Endothelial cell of umbilical vein (primary cell): ENCODE results near the gene SSH3. TPM values are rescaled to one million over a fixed set of nuclear protein-coding genes. Genes with fewer than 3 reads are reported as not detected.

Source experiments
- BruUV-seq: library from RNA; stranded (reverse); fragments of 400-500 nt; replicated peaks from 2 replicates; lab custom pipeline; 2021; lab: Mats Ljungman, UMichigan
- CTCF ChIA-PET: fragments of 300-600, 350-600 bp; sonication (Branson Sonifier 250); formaldehyde crosslinking; loops from one replicate; lab custom pipeline; 2021; ENCODE audit warnings: antibody characterized with exemption, inconsistent platforms; lab: Charles Lee
- POLR2A ChIA-PET: fragments of 300-600, 350-600 bp; sonication (Branson Sonifier 250); formaldehyde crosslinking; loops from one replicate; lab custom pipeline; 2021; ENCODE audit warnings: antibody characterized with exemption, inconsistent platforms; lab: Charles Lee
- DNase-seq: peaks from one replicate; pipeline ENCODE4 v3.0.0-alpha.2; 2011; ENCODE audit warnings: low read depth, low spot score
- FAIRE-seq: peaks from 2 replicates; lab custom pipeline; 2011; peaks lifted over from hg19 to GRCh38; lab: Jason Lieb, UNC
- H2AFZ ChIP-seq: 2 replicates; pipeline ENCODE4 v1.6.0; 2012; ENCODE audit warnings: low read depth, low read length, control low read depth, inconsistent platforms
- H3K27ac ChIP-seq: 2 replicates; pipeline ENCODE4 v1.5.1; 2011; ENCODE audit warnings: low read depth, mild to moderate bottlenecking, control low read depth, low read length, moderate library complexity; ENCODE audit not compliant: insufficient read depth
- H3K27me3 ChIP-seq, 2 experiments: 2 replicates each; pipeline versions ENCODE4 v1.6.0 to v1.6.1; 2011; ENCODE audit warnings: low read length in 2 of 2, mixed read lengths in 1 of 2; ENCODE audit not compliant: control insufficient read depth in 2 of 2, insufficient read depth in 2 of 2
- H3K36me3 ChIP-seq, 2 experiments: 2 replicates in 1 of 2; 3 replicates in 1 of 2; pipeline ENCODE4 v1.5.1; 2011; ENCODE audit warnings: low read length in 2 of 2, mild to moderate bottlenecking in 1 of 2, moderate library complexity in 1 of 2; ENCODE audit not compliant: control insufficient read depth in 2 of 2, insufficient read depth in 2 of 2; ENCODE audit errors: extremely low read depth in 1 of 2
- H3K4me1 ChIP-seq: 3 replicates; pipeline ENCODE4 v1.5.1; 2011; ENCODE audit warnings: mild to moderate bottlenecking, low read length; ENCODE audit not compliant: control insufficient read depth, insufficient read depth; ENCODE audit errors: extremely low read depth
- H3K4me2 ChIP-seq: 2 replicates; pipeline ENCODE4 v1.6.1; 2011; ENCODE audit warnings: low read length, control low read depth, mixed read lengths; ENCODE audit not compliant: insufficient read depth
- H3K4me3 ChIP-seq, 3 experiments: fragments of 200-600 bp in 1 of 3; sonication (generic), shearing (Covaris generic) in 1 of 3; replicated peaks in 1 of 3; 2 replicates each; pipeline ENCODE4 v1.5.1; 2011 to 2016; ENCODE audit warnings: control low read depth in 3 of 3, low read length in 3 of 3, mild to moderate bottlenecking in 2 of 3, inconsistent platforms in 1 of 3, low read depth in 1 of 3, moderate library complexity in 1 of 3; ENCODE audit not compliant: insufficient read depth in 1 of 3
- H3K79me2 ChIP-seq: 2 replicates; pipeline ENCODE4 v1.6.0; 2012; ENCODE audit warnings: low read length, inconsistent platforms; ENCODE audit not compliant: control insufficient read depth, insufficient read depth
- H3K9ac ChIP-seq: replicated peaks from 2 replicates; pipeline ENCODE3; 2011; ENCODE audit warnings: low read length, control low read depth; ENCODE audit not compliant: insufficient read depth; ENCODE audit errors: extremely low read depth
- H3K9me1 ChIP-seq: replicated peaks from 3 replicates; pipeline ENCODE4 v1.6.0; 2011; ENCODE audit warnings: mild to moderate bottlenecking, low read length; ENCODE audit not compliant: control insufficient read depth, insufficient read depth; ENCODE audit errors: extremely low read depth
- H3K9me3 ChIP-seq: replicated peaks from 2 replicates; pipeline ENCODE4 v1.5.1; 2012; ENCODE audit warnings: low read length, inconsistent platforms; ENCODE audit not compliant: control insufficient read depth, insufficient read depth
- H4K20me1 ChIP-seq: replicated peaks from 2 replicates; pipeline ENCODE3; 2011; ENCODE audit warnings: mild to moderate bottlenecking, low read length; ENCODE audit not compliant: control insufficient read depth, insufficient read depth; ENCODE audit errors: extremely low read depth
- CTCF ChIP-seq, 2 donors: IDR thresholded peaks; 1 replicate in 1 of 2; 2 replicates in 1 of 2; pipeline ENCODE4 v1.5.1; 2011; ENCODE audit warnings: low read length in 2 of 2, mild to moderate bottlenecking in 2 of 2, moderate library complexity in 2 of 2, control low read depth in 1 of 2, inconsistent platforms in 1 of 2, low read depth in 1 of 2; ENCODE audit not compliant: insufficient read depth in 1 of 2; ENCODE audit errors: extremely low read depth in 1 of 2
- EZH2 ChIP-seq: IDR thresholded peaks from 2 replicates; pipeline ENCODE4 v1.6.1; 2012; ENCODE audit warnings: borderline replicate concordance, low read depth, mild to moderate bottlenecking, moderate library complexity, low read length, inconsistent platforms; ENCODE audit not compliant: severe bottlenecking
- FOS ChIP-seq: IDR thresholded peaks from 2 replicates; pipeline ENCODE4 v1.6.1; 2011; ENCODE audit warnings: mild to moderate bottlenecking, low read length, moderate library complexity, borderline replicate concordance; ENCODE audit not compliant: insufficient read depth
- GATA2 ChIP-seq: IDR thresholded peaks from 2 replicates; pipeline ENCODE4 v1.7.0; 2011; ENCODE audit warnings: low read depth, mild to moderate bottlenecking, moderate library complexity, mixed read lengths, low read length; ENCODE audit not compliant: insufficient read length, insufficient read depth
- JUN ChIP-seq: IDR thresholded peaks from 2 replicates; pipeline ENCODE4 v1.6.1; 2011; ENCODE audit warnings: borderline replicate concordance, low read depth; ENCODE audit not compliant: insufficient read length, insufficient read depth
- POLR2A ChIP-seq: IDR thresholded peaks from 2 replicates; pipeline ENCODE4 v1.6.1; 2012; ENCODE audit warnings: low read depth, mild to moderate bottlenecking, control low read depth, low read length
- POLR2AphosphoS5 ChIP-seq: IDR thresholded peaks from 2 replicates; pipeline ENCODE4 v1.6.1; 2012; ENCODE audit warnings: low read depth, mild to moderate bottlenecking, control low read depth, low read length, moderate library complexity; ENCODE audit not compliant: insufficient read depth
- dilution Hi-C: fragments of 300-500 bp; cut with MboI; formaldehyde crosslinking; loops from one replicate; pipeline ENCODE4 v1.15.0; 2019; ENCODE audit warnings: low sequenced_read_pairs; ENCODE audit not compliant: extremely low pct_ligation_motif_present
- intact Hi-C: fragments of 100-400 bp; cut with micrococcal nuclease; formaldehyde crosslinking; loops from one replicate; pipeline ENCODE4 v1.10.0; 2022
- polyA plus RNA-seq, 4 experiments: library from polyadenylated mRNA; depleted of rRNA in 3 of 4; stranded (reverse) in 3 of 4; unstranded in 1 of 4; fragments of >200 nt; gene quantifications; 2 replicates each; pipeline versions ENCODE4 v1.2.1 to v1.2.3, GENCODE V29; 2011 to 2012; ENCODE audit warnings: missing spikeins in 1 of 4
- total RNA-seq: library from RNA; stranded (reverse); gene quantifications from 2 replicates; pipeline ENCODE4 v1.2.3, GENCODE V29; 2021
- TF ChIP-seq, protein P1 (sequence below): IDR thresholded peaks from 2 replicates; pipeline ENCODE4 v1.6.1; 2011; ENCODE audit not compliant: insufficient read depth, insufficient read length

Gene SSH3
- total and polyA plus RNA-seq, 2 donors (not counting 3 experiments of a cell fraction or from before 2014, with no cell fraction given) = 14.3 to 16.5 TPM

DNA sequence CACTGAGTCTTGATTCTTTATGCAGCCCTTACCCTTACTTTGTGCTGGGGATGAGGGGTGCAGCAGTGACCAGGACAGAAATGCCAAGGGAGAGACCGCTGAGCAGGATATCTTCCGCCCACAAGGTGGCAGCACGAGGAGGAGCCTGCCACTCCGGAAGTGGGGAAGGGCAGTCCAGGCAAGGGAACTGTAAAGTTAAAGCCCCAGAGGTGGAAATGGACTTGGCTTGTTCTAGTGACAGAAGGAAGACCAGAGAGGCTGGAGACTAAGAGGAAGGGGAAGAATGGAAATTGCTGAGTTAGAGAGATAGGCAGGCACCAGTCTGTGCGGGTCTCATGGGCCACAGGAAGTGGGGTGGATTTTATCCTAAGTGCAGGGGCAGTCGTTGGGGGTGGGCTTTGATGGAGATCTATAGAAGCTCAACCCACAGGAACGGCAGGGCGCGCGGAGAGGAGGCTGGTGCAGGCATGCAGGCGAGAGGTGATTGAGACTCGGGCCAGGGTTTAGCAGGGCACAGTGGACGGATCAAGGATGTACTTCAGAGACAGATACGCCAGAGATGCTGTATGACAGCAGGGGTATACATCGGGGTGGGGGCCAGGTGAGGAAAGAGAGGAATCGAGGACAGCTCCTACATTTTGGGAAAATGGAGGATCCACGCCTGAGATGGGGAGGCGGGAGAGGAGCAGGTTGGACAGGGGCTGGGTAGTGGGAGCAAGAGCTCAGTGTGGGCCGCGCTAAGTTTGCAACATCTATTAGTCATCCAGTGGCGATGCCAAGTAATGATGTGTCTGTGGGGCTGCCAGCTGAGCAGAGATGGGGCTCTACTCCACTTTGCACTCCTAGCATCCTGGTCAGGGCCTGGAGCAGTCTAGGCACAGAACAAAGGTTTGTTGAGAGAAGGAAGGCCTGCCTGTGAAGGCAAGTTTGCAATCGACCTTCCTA lies 40.3 kb upstream of the SSH3 start:
- no peak overlapping the region for H3K27ac ChIP-seq
- FAIRE-seq = peak; percentile 98
- peak; percentile 67 for DNase-seq
- no peak overlapping the region for H3K4me3 ChIP-seq
- peak overlapping the region; percentile 56 for H2AFZ ChIP-seq
- ChIA-PET CTCF (interaction anchor here (0.8 to 4.9 kb wide), 28 partner anchors 8 to 181 kb away, joined by 3 to 151 read pairs (median 6); partner anchors contain the start of genes ANKRD13D, CLCF1 and SSH3), POLR2A (no interaction called here)
- peaks cover 13% of the 10 kb centered on the region for H3K4me1 ChIP-seq
- intact Hi-C loops = loop anchor here (1.0 to 10.0 kb wide), 6 partner anchors 23 to 242 kb away; partner anchors contain the start of genes CDK2AP2 and PITPNM1
- no peaks in the 10 kb centered on the region for H3K27me3 ChIP-seq
- H3K9ac ChIP-seq = no peak overlapping the region
- peaks cover 13% of the 10 kb centered on the region for H3K79me2 ChIP-seq
- H3K9me3 ChIP-seq = no peaks in the 10 kb centered on the region
- TF ChIP-seq, protein P1, sequence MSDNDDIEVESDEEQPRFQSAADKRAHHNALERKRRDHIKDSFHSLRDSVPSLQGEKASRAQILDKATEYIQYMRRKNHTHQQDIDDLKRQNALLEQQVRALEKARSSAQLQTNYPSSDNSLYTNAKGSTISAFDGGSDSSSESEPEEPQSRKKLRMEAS = no peak
- TF ChIP-seq FOS (no peak), JUN (no peak), POLR2A (no peak), EZH2 (no peak), GATA2 (no peak), POLR2AphosphoS5 (peak; percentile 37), CTCF (IDR thresholded peaks at IDR 0.05; ENCODE audit: extremely low read depth in 1 of 2, insufficient read depth in 1 of 2, low read depth in 1 of 2, low read length in 2 of 2) (peak; percentile 89 to 93)
- no peaks in the 10 kb centered on the region for H4K20me1 ChIP-seq
- H3K9me1 ChIP-seq = no peaks in the 10 kb centered on the region
- no peak overlapping the region for H3K4me2 ChIP-seq
- H3K36me3 ChIP-seq = no peaks in the 10 kb centered on the region
- dilution Hi-C loops = no loop called here
- no TSS peak for BruUV-seq
